HG02610 (cell line): ENCODE measurements around the gene AGPAT1.
"Not testable (repeated sequence)": the region's sequence is repeated elsewhere in the genome, so short reads cannot be mapped to it uniquely, and the experiment has no call there.

Experiments used
- ATAC-seq: cut with Tn5 transposase; IDR thresholded peaks from one replicate; pipeline ENCODE4 v1.9.1; 2021; ENCODE audit warnings: mild to moderate bottlenecking, moderate library complexity; ENCODE audit not compliant: unreplicated experiment

AGPAT1 gene

GRCh38 chr6:32200711-32201475 is 25.0 kb upstream of the AGPAT1 start:
- ATAC-seq: no peak

GRCh38 chr6:32198866-32199265 is 23.0 kb upstream of the AGPAT1 start:
- no peak for ATAC-seq

- no peak for ATAC-seq
These were observed 22.4 kb upstream of the AGPAT1 start for GRCh38 chr6:32198345-32198696.

GRCh38 chr6:32196682-32197616 is 21.1 kb upstream of the AGPAT1 start:
- ATAC-seq: no peak

GRCh38 chr6:32195902-32196681 is 20.2 kb upstream of the AGPAT1 start:
- ATAC-seq: peak; percentile 76

- ATAC-seq: peak; percentile 74
These were observed 19.7 kb upstream of the AGPAT1 start for GRCh38 chr6:32195652-32195901.

GRCh38 chr6:32194825-32195651 is 19.2 kb upstream of the AGPAT1 start:
- ATAC-seq: no peak

- no peak for ATAC-seq
These were observed 18.5 kb upstream of the AGPAT1 start for GRCh38 chr6:32194388-32194787.

- ATAC-seq: not testable (repeated sequence)
These were observed 17.2 kb upstream of the AGPAT1 start for GRCh38 chr6:32193096-32193495.

- ATAC-seq: no peak
These were observed 16.7 kb upstream of the AGPAT1 start, which contains the start of gene GPSM3 for GRCh38 chr6:32192608-32193039. TSS of gene GPSM3 (minus strand) at chr6:32192643. CDS start at chr6:32192513, 130 bp downstream.

- ATAC-seq: no peak
These were observed 16.1 kb upstream of the AGPAT1 start for GRCh38 chr6:32191696-32192607.

GRCh38 chr6:32190911-32191677 is 15.2 kb upstream of the AGPAT1 start:
- no peak for ATAC-seq

GRCh38 chr6:32190054-32190851 is 14.4 kb upstream of the AGPAT1 start, which contains the start of gene PBX2:
TSS of gene PBX2 (minus strand) at chr6:32190202. CDS start at chr6:32189915, 287 bp downstream.
- peak; percentile 69 for ATAC-seq

GRCh38 chr6:32189742-32190053 is 13.8 kb upstream of the AGPAT1 start:
- ATAC-seq: no peak

GRCh38 chr6:32189069-32189741 is 13.3 kb upstream of the AGPAT1 start:
- ATAC-seq: no peak

GRCh38 chr6:32188381-32189068 is 12.6 kb upstream of the AGPAT1 start:
- no peak for ATAC-seq
